Measurements from ENCODE around the gene TIMP4. TPM values are rescaled to one million over a fixed set of nuclear protein-coding genes. Genes with fewer than 3 reads are reported as not detected.
A peak's percentile ranks its signal among the peaks of the same experiment; 100 is the strongest.

Gene TIMP4
- total RNA-seq, 4 donors from 2014 or later, result 6.9 to 24.5 (median 16.5) TPM

- Histone ChIP-seq H3K4me1 (peaks cover 27% of the 10 kb centered on the region), H3K4me3 (no peak overlapping the region), H3K9me3 (no peaks in the 10 kb centered on the region), H3K36me3 (no peaks in the 10 kb centered on the region), H3K27ac (peak overlapping the region; percentile 67), H3K27me3 (no peaks in the 10 kb centered on the region)
- DNase-seq (ENCODE audit: low spot score in 2 of 2), result no peak
- TF ChIP-seq POLR2A (IDR thresholded peaks at IDR 0.05), result no peak
- TF ChIP-seq POLR2AphosphoS5 (IDR thresholded peaks at IDR 0.05), result no peak
- no peak for TF ChIP-seq CTCF (IDR thresholded peaks at IDR 0.05)
- TF ChIP-seq EP300 (IDR thresholded peaks at IDR 0.05), result no peak
- WGBS, result 94% methylated on average over 3 of the region's 3 CpGs
Observed at GRCh38 chr3:12192655-12193484, 34.2 kb upstream of the TIMP4 start.

GRCh38 chr3:12192173-12192572, 33.5 kb upstream of the TIMP4 start:
- no peaks in the 10 kb centered on the region for H3K27me3 ChIP-seq
- H3K9me3 ChIP-seq, result no peaks in the 10 kb centered on the region
- H3K4me1 ChIP-seq, result peaks cover 30% of the 10 kb centered on the region
- TF ChIP-seq POLR2A (IDR thresholded peaks at IDR 0.05) (no peak), CTCF (IDR thresholded peaks at IDR 0.05) (no peak), POLR2AphosphoS5 (IDR thresholded peaks at IDR 0.05) (no peak), EP300 (IDR thresholded peaks at IDR 0.05) (no peak)
- no peak overlapping the region for H3K4me3 ChIP-seq
- no peak overlapping the region for H3K27ac ChIP-seq
- no peak for DNase-seq (ENCODE audit: low spot score in 2 of 2)
- WGBS, result 93% methylated on average over 8 of the region's 8 CpGs
- H3K36me3 ChIP-seq, result no peaks in the 10 kb centered on the region

- H3K4me1 ChIP-seq, result peaks cover 31% of the 10 kb centered on the region
- no peak overlapping the region for H3K27ac ChIP-seq
- no peak for DNase-seq (ENCODE audit: low spot score in 2 of 2)
Observed at GRCh38 chr3:12191559-12191958, 32.8 kb upstream of the TIMP4 start.

GRCh38 chr3:12190832-12191231, 32.1 kb upstream of the TIMP4 start:
- Histone ChIP-seq H3K4me3 (no peak overlapping the region), H3K27ac (no peak overlapping the region), H3K36me3 (no peaks in the 10 kb centered on the region), H3K4me1 (peaks cover 31% of the 10 kb centered on the region), H3K9me3 (no peaks in the 10 kb centered on the region), H3K27me3 (no peaks in the 10 kb centered on the region)
- 86% methylated on average over 6 of the region's 6 CpGs for whole genome bisulfite sequencing
- no peak for TF ChIP-seq POLR2AphosphoS5 (IDR thresholded peaks at IDR 0.05)
- TF ChIP-seq CTCF (IDR thresholded peaks at IDR 0.05), result no peak
- no peak for TF ChIP-seq EP300 (IDR thresholded peaks at IDR 0.05)
- no peak for TF ChIP-seq POLR2A (IDR thresholded peaks at IDR 0.05)
- DNase-seq (ENCODE audit: low spot score in 2 of 2), result no peak

More at GRCh38 chr3:12191559-12191958, 32.8 kb upstream of the TIMP4 start:
- no peaks in the 10 kb centered on the region for H3K36me3 ChIP-seq
- no peak overlapping the region for H3K4me3 ChIP-seq
- TF ChIP-seq POLR2A (IDR thresholded peaks at IDR 0.05) (no peak), EP300 (IDR thresholded peaks at IDR 0.05) (no peak), CTCF (IDR thresholded peaks at IDR 0.05) (no peak), POLR2AphosphoS5 (IDR thresholded peaks at IDR 0.05) (no peak)
- H3K27me3 ChIP-seq, result no peaks in the 10 kb centered on the region
- no peaks in the 10 kb centered on the region for H3K9me3 ChIP-seq
- 95% methylated on average over 5 of the region's 5 CpGs for WGBS

- no peaks in the 10 kb centered on the region for H3K9me3 ChIP-seq
- no peak for TF ChIP-seq CTCF (IDR thresholded peaks at IDR 0.05)
- no peak for TF ChIP-seq POLR2AphosphoS5 (IDR thresholded peaks at IDR 0.05)
- TF ChIP-seq POLR2A (IDR thresholded peaks at IDR 0.05), result no peak
- no peak for TF ChIP-seq EP300 (IDR thresholded peaks at IDR 0.05)
- H3K4me3 ChIP-seq, result no peak overlapping the region
- H3K36me3 ChIP-seq, result no peaks in the 10 kb centered on the region
- no peak overlapping the region for H3K27ac ChIP-seq
- peaks cover 31% of the 10 kb centered on the region for H3K4me1 ChIP-seq
- H3K27me3 ChIP-seq, result no peaks in the 10 kb centered on the region
- DNase-seq (ENCODE audit: low spot score in 2 of 2), result no peak
- WGBS, result 91% methylated on average over 9 of the region's 9 CpGs
Observed at GRCh38 chr3:12190221-12190807, 31.6 kb upstream of the TIMP4 start.

Data from suprapubic skin (tissue), 4 donors.